Common myeloid progenitor, CD34-positive (primary cell): ENCODE measurements around the gene TRPM3.

Experiments
- CTCF ChIA-PET: fragments of 350-600 bp; sonication (Branson Sonifier 250); formaldehyde crosslinking; loops from one replicate; lab custom pipeline; 2021; ENCODE audit warnings: antibody characterized with exemption; lab: Charles Lee
- POLR2A ChIA-PET: fragments of 350-600 bp; sonication (Branson Sonifier 250); formaldehyde crosslinking; loops from one replicate; lab custom pipeline; 2021; ENCODE audit warnings: antibody characterized with exemption; lab: Charles Lee
- DNase-seq, 3 donors: peaks; one replicate each; pipeline versions ENCODE4 v3.0.0 to v3.0.0-alpha.2; 2013
- H3K27ac ChIP-seq, 2 experiments: 1 replicate in 1 of 2; 2 replicates in 1 of 2; pipeline ENCODE4 v1.7.0; 2013; ENCODE audit warnings: inconsistent platforms in 2 of 2, low read length in 2 of 2, mild to moderate bottlenecking in 2 of 2, low read depth in 1 of 2, moderate library complexity in 1 of 2; ENCODE audit not compliant: severe bottlenecking in 2 of 2, insufficient read depth in 1 of 2, poor library complexity in 1 of 2
- H3K27me3 ChIP-seq, 5 experiments: replicated peaks in 2 of 5; 1 replicate in 3 of 5; 2 replicates in 2 of 5; pipeline versions ENCODE4 v1.6.1 to v1.7.0; 2013; ENCODE audit warnings: low read length in 4 of 5, mild to moderate bottlenecking in 2 of 5, moderate library complexity in 2 of 5, inconsistent platforms in 1 of 5; ENCODE audit not compliant: insufficient read depth in 5 of 5, control insufficient read depth in 4 of 5
- H3K36me3 ChIP-seq, 4 experiments: 1 replicate in 2 of 4; 2 replicates in 2 of 4; pipeline versions ENCODE4 v1.6.1 to v1.7.0; 2013; ENCODE audit warnings: low read length in 3 of 4, control low read depth in 1 of 4, mild to moderate bottlenecking in 1 of 4; ENCODE audit not compliant: control insufficient read depth in 4 of 4, insufficient read depth in 4 of 4
- H3K4me1 ChIP-seq, 4 experiments: 1 replicate in 3 of 4; 2 replicates in 1 of 4; pipeline versions ENCODE4 v1.6.1 to v1.7.1; 2013; ENCODE audit warnings: low read length in 3 of 4, mild to moderate bottlenecking in 3 of 4, control low read depth in 1 of 4, inconsistent platforms in 1 of 4, moderate library complexity in 1 of 4; ENCODE audit not compliant: control insufficient read depth in 4 of 4, insufficient read depth in 4 of 4; ENCODE audit errors: control extremely low read depth in 1 of 4
- H3K4me3 ChIP-seq, 7 experiments: 1 replicate in 4 of 7; 2 replicates in 3 of 7; pipeline versions ENCODE4 v1.5.1 to v1.7.0; 2013; ENCODE audit warnings: mild to moderate bottlenecking in 7 of 7, low read length in 6 of 7, moderate library complexity in 6 of 7, inconsistent platforms in 2 of 7, low read depth in 2 of 7, control low read depth in 1 of 7; ENCODE audit not compliant: insufficient read depth in 4 of 7, control insufficient read depth in 1 of 7; ENCODE audit errors: extremely low read depth in 1 of 7
- H3K9me3 ChIP-seq, 5 experiments: 1 replicate in 4 of 5; 2 replicates in 1 of 5; pipeline versions ENCODE4 v1.6.1 to v1.7.1; 2013; ENCODE audit warnings: low read length in 4 of 5, mild to moderate bottlenecking in 2 of 5, inconsistent platforms in 1 of 5, low read depth in 1 of 5, moderate library complexity in 1 of 5; ENCODE audit not compliant: control insufficient read depth in 4 of 5, insufficient read depth in 2 of 5; ENCODE audit errors: control extremely low read depth in 1 of 5
- WGBS: methylation state at CpG from one replicate; pipeline ENCODE4 v1.1.5; 2013; ENCODE audit not compliant: insufficient coverage; 5-methylcytosine and 5-hydroxymethylcytosine counted together

TRPM3 gene

GRCh38 chr9:70607329-70607728 lies 514.1 kb downstream of the TRPM3 start:
- no peak overlapping the region for H3K27ac ChIP-seq
- CTCF ChIA-PET, result interaction anchor here (1.2 kb wide), 2 partner anchors 23 to 250 kb away, joined by 3 to 5 read pairs; no protein-coding TSS in a partner anchor
- DNase-seq, result no peak
- H3K27me3 ChIP-seq, result no peaks in the 10 kb centered on the region
- H3K36me3 ChIP-seq, result no peaks in the 10 kb centered on the region
- 100% methylated on average over 3 of the region's 5 CpGs for whole genome bisulfite sequencing
- no peak overlapping the region for H3K4me3 ChIP-seq
- H3K4me1 ChIP-seq, result peaks cover 0 to 11% (median 6%) of the 10 kb centered on the region in 4 experiments
- H3K9me3 ChIP-seq, result peaks cover 0 to 9% (median 0%) of the 10 kb centered on the region in 5 experiments
- POLR2A ChIA-PET, result no interaction called here

GRCh38 chr9:70603020-70603411 lies 518.4 kb downstream of the TRPM3 start:
- Histone ChIP-seq H3K4me3 (no peak overlapping the region), H3K4me1 (peaks cover 0 to 16% (median 7%) of the 10 kb centered on the region in 4 experiments), H3K27me3 (no peaks in the 10 kb centered on the region), H3K36me3 (no peaks in the 10 kb centered on the region), H3K9me3 (peaks cover 0 to 6% (median 0%) of the 10 kb centered on the region in 5 experiments), H3K27ac (no peak overlapping the region)
- CTCF ChIA-PET, result interaction anchor here (0.8 to 2.5 kb wide), 35 partner anchors 10 to 1180 kb away, joined by 3 to 38 read pairs (median 5); no protein-coding TSS in a partner anchor
- DNase-seq, result no peak
- WGBS, result 100% methylated on average over 2 of the region's 6 CpGs
- POLR2A ChIA-PET, result no interaction called here

- no peaks in the 10 kb centered on the region for H3K36me3 ChIP-seq
- H3K27me3 ChIP-seq, result no peaks in the 10 kb centered on the region
- peaks cover 0 to 4% (median 0%) of the 10 kb centered on the region in 5 experiments for H3K9me3 ChIP-seq
- ChIA-PET POLR2A (interaction anchor here (0.7 kb wide), 1 partner anchor 240 kb away, joined by 4 read pairs; no protein-coding TSS in a partner anchor), CTCF (interaction anchor here (0.7 to 2.5 kb wide), 46 partner anchors 9 to 1180 kb away, joined by 3 to 38 read pairs (median 4); no protein-coding TSS in a partner anchor)
- 55% methylated on average over 5 of the region's 5 CpGs for WGBS
- no peak overlapping the region for H3K27ac ChIP-seq
- DNase-seq, result peak; percentile 62 to 72 (median 64)
- H3K4me1 ChIP-seq, result peaks cover 0 to 13% (median 4%) of the 10 kb centered on the region in 4 experiments
- no peak overlapping the region for H3K4me3 ChIP-seq
These were observed 519.0 kb downstream of the TRPM3 start for GRCh38 chr9:70602321-70603019.

- WGBS, result 83% methylated on average over 26 of the region's 31 CpGs
- Histone ChIP-seq H3K36me3 (no peaks in the 10 kb centered on the region), H3K4me3 (no peak overlapping the region), H3K27me3 (no peaks in the 10 kb centered on the region), H3K27ac (no peak overlapping the region), H3K9me3 (no peaks in the 10 kb centered on the region), H3K4me1 (peaks cover 0 to 10% (median 2%) of the 10 kb centered on the region in 4 experiments)
- CTCF ChIA-PET, result interaction anchor here (0.7 to 2.5 kb wide), 37 partner anchors 8 to 1179 kb away, joined by 3 to 38 read pairs (median 5); no protein-coding TSS in a partner anchor
- peak in 2 of 3 donors; percentile 24 to 36 for DNase-seq
- POLR2A ChIA-PET, result interaction anchor here (0.7 kb wide), 1 partner anchor 239 kb away, joined by 4 read pairs; no protein-coding TSS in a partner anchor
These were observed 520.1 kb downstream of the TRPM3 start for GRCh38 chr9:70601000-70601951.

- no peaks in the 10 kb centered on the region for H3K9me3 ChIP-seq
- no peak for DNase-seq
- H3K4me1 ChIP-seq, result peaks cover 0 to 10% (median 2%) of the 10 kb centered on the region in 4 experiments
- H3K36me3 ChIP-seq, result no peaks in the 10 kb centered on the region
- H3K4me3 ChIP-seq, result no peak overlapping the region
- ChIA-PET CTCF (interaction anchor here (0.9 to 2.5 kb wide), 7 partner anchors 19 to 260 kb away, joined by 3 to 13 read pairs (median 3); no protein-coding TSS in a partner anchor), POLR2A (no interaction called here)
- WGBS, result no CpG with 5 or more reads among the region's 1 CpG
- no peak overlapping the region for H3K27ac ChIP-seq
- no peaks in the 10 kb centered on the region for H3K27me3 ChIP-seq
These were observed 520.9 kb downstream of the TRPM3 start for GRCh38 chr9:70600506-70600905.

GRCh38 chr9:70597886-70598285 lies 523.5 kb downstream of the TRPM3 start:
- DNase-seq, result no peak
- Histone ChIP-seq H3K4me3 (no peak overlapping the region), H3K4me1 (peaks cover 0 to 10% (median 2%) of the 10 kb centered on the region in 4 experiments), H3K27ac (no peak overlapping the region), H3K36me3 (no peaks in the 10 kb centered on the region), H3K27me3 (no peaks in the 10 kb centered on the region), H3K9me3 (no peaks in the 10 kb centered on the region)
- ChIA-PET CTCF (interaction anchor here (1.0 to 2.1 kb wide), 3 partner anchors 9 to 113 kb away, joined by 3 to 5 read pairs (median 4); no protein-coding TSS in a partner anchor), POLR2A (no interaction called here)
